ENCODE results near the gene NELFCD.

Gene NELFCD

DNA sequence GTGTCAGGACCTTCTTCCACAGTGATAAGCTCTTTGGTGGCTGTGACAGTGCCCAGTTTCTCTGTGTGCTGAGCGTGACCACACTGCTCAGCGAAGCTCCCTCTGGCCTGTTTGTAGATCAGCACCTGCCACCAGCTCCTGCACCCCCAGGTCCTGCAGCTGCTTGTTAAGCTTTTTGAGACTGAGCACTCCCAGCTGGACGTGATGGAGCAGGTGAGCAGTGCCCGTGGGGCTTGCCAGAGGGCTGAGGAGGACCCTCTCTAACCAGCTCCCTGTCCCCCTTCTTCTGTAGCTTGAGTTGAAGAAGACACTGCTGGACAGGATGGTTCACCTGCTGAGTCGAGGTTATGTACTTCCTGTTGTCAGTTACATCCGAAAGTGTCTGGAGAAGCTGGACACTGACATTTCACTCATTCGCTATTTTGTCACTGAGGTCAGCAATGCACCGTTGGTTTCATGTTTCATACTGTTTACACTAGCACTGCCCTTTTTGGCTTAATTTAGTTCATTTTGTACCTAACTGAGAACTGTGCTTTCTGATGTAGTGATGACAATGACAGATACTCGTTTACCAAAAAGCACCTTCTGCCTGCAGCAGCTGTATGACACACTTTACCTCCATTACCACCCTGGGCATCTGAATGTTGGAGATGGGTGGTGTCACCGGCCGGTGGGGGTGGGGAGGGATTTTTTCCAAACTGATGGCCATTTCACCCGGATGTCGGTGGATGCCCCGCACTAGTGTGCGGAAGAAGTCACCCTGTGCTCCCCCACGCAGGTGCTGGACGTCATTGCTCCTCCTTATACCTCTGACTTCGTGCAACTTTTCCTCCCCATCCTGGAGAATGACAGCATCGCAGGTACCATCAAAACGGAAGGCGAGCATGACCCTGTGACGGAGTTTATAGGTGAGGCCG lies 12.5 kb downstream of the NELFCD start:
- H3K4me3 ChIP-seq (ENCODE audit: low read depth, low read length), result no peak overlapping the region
- DNase-seq (ENCODE audit: low read depth), result peak; percentile 58
- TF ChIP-seq CTCF (IDR thresholded peaks at IDR 0.05; ENCODE audit: insufficient read depth, low read depth, low read length, missing control alignments), result no peak

- no peak for DNase-seq (ENCODE audit: low read depth)
- no peak overlapping the region for H3K4me3 ChIP-seq (ENCODE audit: low read depth, low read length)
- TF ChIP-seq CTCF (IDR thresholded peaks at IDR 0.05; ENCODE audit: insufficient read depth, low read depth, low read length, missing control alignments), result no peak
Measured at GRCh38 chr20:58994390-58995159, 13.5 kb downstream of the NELFCD start.

DNA sequence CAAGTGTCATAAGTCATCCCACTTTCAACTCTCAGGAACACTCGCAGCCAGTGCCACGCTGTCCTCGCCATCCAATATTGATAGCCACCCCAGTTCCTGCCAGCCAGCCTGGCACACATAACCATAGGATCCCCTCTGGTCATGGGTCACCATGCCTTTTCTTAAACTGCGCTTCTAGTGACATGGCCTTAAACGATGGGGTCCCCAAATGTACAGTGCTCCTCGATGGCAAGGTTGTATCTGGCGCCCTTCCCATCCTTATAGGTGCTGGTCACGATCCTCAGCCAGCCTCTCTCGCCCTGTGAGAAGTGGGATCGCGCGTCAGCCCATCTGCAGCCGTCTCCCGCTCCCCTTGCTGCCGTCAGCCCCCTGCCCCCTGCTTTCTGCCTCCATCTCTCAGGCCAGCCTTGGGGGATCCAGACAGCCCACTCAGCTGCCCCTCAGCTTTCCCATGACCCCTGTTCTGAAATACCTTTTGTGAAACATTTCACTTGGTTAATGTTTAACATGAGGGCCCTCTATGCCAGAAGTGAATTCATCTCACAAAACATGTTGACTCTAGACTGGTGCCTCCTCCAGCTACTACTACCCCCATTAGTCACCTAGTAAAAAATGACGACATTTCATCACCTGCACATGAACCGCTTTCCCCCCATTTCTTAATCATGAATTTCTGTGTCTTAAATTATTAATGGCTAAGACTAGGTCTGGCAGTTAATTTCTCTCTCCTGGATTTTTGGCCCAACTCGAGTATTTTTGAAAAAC lies 14.6 kb downstream of the NELFCD start:
- TF ChIP-seq CTCF (IDR thresholded peaks at IDR 0.05; ENCODE audit: insufficient read depth, low read depth, low read length, missing control alignments), result no peak
- no peak overlapping the region for H3K4me3 ChIP-seq (ENCODE audit: low read depth, low read length)
- no peak for DNase-seq (ENCODE audit: low read depth)

DNA sequence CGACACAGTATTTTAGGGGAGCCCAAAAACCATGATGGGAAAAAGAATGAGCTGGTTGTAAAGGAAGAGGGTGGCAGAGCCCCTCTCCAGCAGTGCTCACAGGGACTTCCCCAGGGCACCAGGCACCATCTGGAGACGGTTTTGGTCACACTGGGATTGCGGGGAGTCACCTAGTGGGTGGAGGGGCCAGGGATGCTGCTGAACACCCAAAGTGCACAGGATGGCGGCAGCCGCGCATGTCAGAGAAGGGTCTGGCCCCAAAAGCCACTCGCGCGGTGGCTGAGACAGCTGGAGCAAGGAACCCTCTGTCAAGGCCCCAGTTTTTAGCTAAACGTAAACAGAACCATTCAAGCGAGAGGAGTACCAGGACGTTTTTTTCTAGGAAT lies 15.2 kb downstream of the NELFCD start:
- no peak for TF ChIP-seq CTCF (IDR thresholded peaks at IDR 0.05; ENCODE audit: insufficient read depth, low read depth, low read length, missing control alignments)
- DNase-seq (ENCODE audit: low read depth), result no peak

DNA sequence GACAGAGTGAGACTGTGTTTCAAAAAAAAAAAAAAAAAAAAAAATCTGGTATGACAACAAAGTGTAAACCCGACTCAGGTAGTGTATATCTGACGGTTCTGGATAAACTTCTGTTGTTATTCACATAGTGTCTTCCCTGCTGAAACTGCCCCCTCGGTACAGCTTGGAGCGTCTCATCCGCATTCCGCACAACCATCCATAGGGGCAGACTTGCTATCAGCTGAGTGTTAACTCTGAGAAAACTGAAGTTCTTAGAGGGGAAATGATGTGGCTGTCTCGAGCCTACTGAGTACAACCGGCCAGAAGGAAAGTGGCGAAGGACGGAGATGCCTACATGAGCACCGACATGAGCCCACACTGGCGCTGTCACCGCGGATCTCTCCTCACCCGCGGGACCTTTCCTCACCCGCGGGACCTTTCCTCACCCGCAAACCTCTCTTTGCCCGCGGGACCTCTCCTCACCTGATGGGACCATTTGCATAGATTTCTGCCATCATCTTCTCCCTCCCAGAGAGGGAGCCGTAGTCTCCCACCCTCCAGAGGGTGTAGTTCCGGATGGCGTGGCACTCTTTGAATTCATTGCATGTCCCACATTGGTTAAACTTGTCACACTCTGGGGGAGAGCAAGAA lies 16.2 kb downstream of the NELFCD start:
- TF ChIP-seq CTCF (IDR thresholded peaks at IDR 0.05; ENCODE audit: insufficient read depth, low read depth, low read length, missing control alignments), result no peak
- no peak overlapping the region for H3K4me3 ChIP-seq (ENCODE audit: low read depth, low read length)
- DNase-seq (ENCODE audit: low read depth), result no peak

More for the DNA sequence above, 15.2 kb downstream of the NELFCD start:
- H3K4me3 ChIP-seq (ENCODE audit: low read depth, low read length), result no peak overlapping the region

DNA sequence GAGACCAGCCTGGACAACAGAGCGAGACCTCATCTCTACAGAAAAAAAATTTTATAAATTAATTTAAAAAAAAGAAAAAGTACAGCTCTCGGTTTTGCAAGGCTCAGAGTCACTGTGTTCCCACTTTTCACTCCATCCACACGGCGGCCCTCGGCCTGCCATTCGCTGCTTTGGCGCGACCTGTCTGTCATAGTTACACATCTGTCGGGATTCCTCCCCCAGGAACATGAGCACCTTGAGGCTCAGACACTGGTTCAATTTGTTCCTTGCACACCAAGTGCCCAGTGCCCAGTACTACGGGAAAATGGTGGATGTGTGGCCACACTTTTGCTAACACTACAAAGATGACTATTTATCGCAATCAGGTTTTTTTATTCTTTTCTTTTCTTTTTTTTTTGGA lies 17.6 kb downstream of the NELFCD start:
- no peak for TF ChIP-seq CTCF (IDR thresholded peaks at IDR 0.05; ENCODE audit: insufficient read depth, low read depth, low read length, missing control alignments)
- H3K4me3 ChIP-seq (ENCODE audit: low read depth, low read length), result no peak overlapping the region
- no peak for DNase-seq (ENCODE audit: low read depth)
